ENCODE results near the gene ATP6V1C2. TPM values are rescaled to one million over a fixed set of nuclear protein-coding genes. Genes with fewer than 3 reads are reported as not detected.

ATP6V1C2 gene
- polyA plus RNA-seq, 1 donor from 2014 or later = not detected

GRCh38 chr2:10733980-10734379 is 12.6 kb downstream of the ATP6V1C2 start:
- no peak overlapping the region for H3K4me3 ChIP-seq (ENCODE audit: low read length)
- no peak overlapping the region for H3K4me2 ChIP-seq (ENCODE audit: low read length)
- no peaks in the 10 kb centered on the region for H3K27me3 ChIP-seq (ENCODE audit: insufficient read depth, low read depth, low read length)
- no peaks in the 10 kb centered on the region for H3F3A ChIP-seq (ENCODE audit: insufficient read depth, low read length, poor library complexity, severe bottlenecking)
- no peaks in the 10 kb centered on the region for H3K9me2 ChIP-seq (ENCODE audit: insufficient read depth, low read length)
- no peaks in the 10 kb centered on the region for H3K9me3 ChIP-seq (ENCODE audit: low read length)
- no peak overlapping the region for H2AFZ ChIP-seq (ENCODE audit: low read depth, low read length)
- TF ChIP-seq TAF1 (IDR thresholded peaks at IDR 0.05; ENCODE audit: low read depth) = no peak
- no peak for TF ChIP-seq EZH2 (IDR thresholded peaks at IDR 0.05; ENCODE audit: borderline replicate concordance, insufficient read depth, low read length, poor library complexity, severe bottlenecking)
- TF ChIP-seq, protein P1, sequence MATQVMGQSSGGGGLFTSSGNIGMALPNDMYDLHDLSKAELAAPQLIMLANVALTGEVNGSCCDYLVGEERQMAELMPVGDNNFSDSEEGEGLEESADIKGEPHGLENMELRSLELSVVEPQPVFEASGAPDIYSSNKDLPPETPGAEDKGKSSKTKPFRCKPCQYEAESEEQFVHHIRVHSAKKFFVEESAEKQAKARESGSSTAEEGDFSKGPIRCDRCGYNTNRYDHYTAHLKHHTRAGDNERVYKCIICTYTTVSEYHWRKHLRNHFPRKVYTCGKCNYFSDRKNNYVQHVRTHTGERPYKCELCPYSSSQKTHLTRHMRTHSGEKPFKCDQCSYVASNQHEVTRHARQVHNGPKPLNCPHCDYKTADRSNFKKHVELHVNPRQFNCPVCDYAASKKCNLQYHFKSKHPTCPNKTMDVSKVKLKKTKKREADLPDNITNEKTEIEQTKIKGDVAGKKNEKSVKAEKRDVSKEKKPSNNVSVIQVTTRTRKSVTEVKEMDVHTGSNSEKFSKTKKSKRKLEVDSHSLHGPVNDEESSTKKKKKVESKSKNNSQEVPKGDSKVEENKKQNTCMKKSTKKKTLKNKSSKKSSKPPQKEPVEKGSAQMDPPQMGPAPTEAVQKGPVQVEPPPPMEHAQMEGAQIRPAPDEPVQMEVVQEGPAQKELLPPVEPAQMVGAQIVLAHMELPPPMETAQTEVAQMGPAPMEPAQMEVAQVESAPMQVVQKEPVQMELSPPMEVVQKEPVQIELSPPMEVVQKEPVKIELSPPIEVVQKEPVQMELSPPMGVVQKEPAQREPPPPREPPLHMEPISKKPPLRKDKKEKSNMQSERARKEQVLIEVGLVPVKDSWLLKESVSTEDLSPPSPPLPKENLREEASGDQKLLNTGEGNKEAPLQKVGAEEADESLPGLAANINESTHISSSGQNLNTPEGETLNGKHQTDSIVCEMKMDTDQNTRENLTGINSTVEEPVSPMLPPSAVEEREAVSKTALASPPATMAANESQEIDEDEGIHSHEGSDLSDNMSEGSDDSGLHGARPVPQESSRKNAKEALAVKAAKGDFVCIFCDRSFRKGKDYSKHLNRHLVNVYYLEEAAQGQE (IDR thresholded peaks at IDR 0.05; ENCODE audit: borderline replicate concordance) = no peak
- no peak for TF ChIP-seq EP300 (conservative IDR thresholded peaks at IDR 0.05; ENCODE audit: poor library complexity, severe bottlenecking)
- TF ChIP-seq, protein P2, sequence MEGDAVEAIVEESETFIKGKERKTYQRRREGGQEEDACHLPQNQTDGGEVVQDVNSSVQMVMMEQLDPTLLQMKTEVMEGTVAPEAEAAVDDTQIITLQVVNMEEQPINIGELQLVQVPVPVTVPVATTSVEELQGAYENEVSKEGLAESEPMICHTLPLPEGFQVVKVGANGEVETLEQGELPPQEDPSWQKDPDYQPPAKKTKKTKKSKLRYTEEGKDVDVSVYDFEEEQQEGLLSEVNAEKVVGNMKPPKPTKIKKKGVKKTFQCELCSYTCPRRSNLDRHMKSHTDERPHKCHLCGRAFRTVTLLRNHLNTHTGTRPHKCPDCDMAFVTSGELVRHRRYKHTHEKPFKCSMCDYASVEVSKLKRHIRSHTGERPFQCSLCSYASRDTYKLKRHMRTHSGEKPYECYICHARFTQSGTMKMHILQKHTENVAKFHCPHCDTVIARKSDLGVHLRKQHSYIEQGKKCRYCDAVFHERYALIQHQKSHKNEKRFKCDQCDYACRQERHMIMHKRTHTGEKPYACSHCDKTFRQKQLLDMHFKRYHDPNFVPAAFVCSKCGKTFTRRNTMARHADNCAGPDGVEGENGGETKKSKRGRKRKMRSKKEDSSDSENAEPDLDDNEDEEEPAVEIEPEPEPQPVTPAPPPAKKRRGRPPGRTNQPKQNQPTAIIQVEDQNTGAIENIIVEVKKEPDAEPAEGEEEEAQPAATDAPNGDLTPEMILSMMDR (IDR thresholded peaks at IDR 0.05; ENCODE audit: poor library complexity, severe bottlenecking) = no peak
- no peak for TF ChIP-seq RAD21 (conservative IDR thresholded peaks at IDR 0.05)
- no peak for TF ChIP-seq MXI1 (conservative IDR thresholded peaks at IDR 0.05; ENCODE audit: poor library complexity, severe bottlenecking)
- TF ChIP-seq POLR2AphosphoS5 (IDR thresholded peaks at IDR 0.05) = no peak
- no peak for TF ChIP-seq SMC3 (conservative IDR thresholded peaks at IDR 0.05; ENCODE audit: poor library complexity)
- no peaks in the 10 kb centered on the region for H3K36me3 ChIP-seq (ENCODE audit: insufficient read depth, low read length)
- H3K9ac ChIP-seq (ENCODE audit: low read length) = no peak overlapping the region
- no peak overlapping the region for H3K27ac ChIP-seq (ENCODE audit: low read length)
- no peaks in the 10 kb centered on the region for H4K20me1 ChIP-seq (ENCODE audit: insufficient read depth)
- no peaks in the 10 kb centered on the region for H3K79me2 ChIP-seq (replicated peaks; ENCODE audit: insufficient read depth, low read length)

DNA sequence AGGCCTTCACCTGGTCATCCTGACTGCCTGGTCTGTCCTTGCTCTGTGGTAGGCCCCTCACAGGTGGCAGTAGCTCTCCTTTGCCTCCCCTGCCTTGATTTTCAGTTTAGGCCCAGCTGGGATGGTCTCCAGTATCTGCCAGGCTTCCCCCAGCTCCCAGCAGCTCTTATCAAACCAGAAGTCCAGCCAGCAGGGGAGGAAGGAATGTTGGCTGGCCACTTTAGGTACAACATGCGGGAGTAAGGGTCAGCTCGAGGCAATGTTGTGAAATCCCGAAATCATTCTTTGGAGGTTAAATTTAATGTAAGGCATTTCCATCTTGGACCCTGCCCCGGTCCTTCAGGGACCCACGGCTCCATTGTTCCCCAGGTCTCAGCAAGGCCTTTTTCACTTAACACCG is 16.8 kb downstream of the ATP6V1C2 start:
- Histone ChIP-seq H3K9me2 (ENCODE audit: insufficient read depth, low read length) (no peaks in the 10 kb centered on the region), H3K9ac (ENCODE audit: low read length) (no peak overlapping the region), H3K4me3 (ENCODE audit: low read length) (no peak overlapping the region), H4K20me1 (ENCODE audit: insufficient read depth) (no peaks in the 10 kb centered on the region), H3K36me3 (ENCODE audit: insufficient read depth, low read length) (no peaks in the 10 kb centered on the region), H3K27ac (ENCODE audit: low read length) (no peak overlapping the region), H3F3A (ENCODE audit: insufficient read depth, low read length, poor library complexity, severe bottlenecking) (no peaks in the 10 kb centered on the region), H3K9me3 (ENCODE audit: low read length) (no peaks in the 10 kb centered on the region), H3K79me2 (replicated peaks; ENCODE audit: insufficient read depth, low read length) (no peaks in the 10 kb centered on the region), H3K27me3 (ENCODE audit: insufficient read depth, low read depth, low read length) (no peaks in the 10 kb centered on the region), H3K4me2 (ENCODE audit: low read length) (no peak overlapping the region), H2AFZ (ENCODE audit: low read depth, low read length) (no peak overlapping the region)
- TF ChIP-seq POLR2AphosphoS5 (IDR thresholded peaks at IDR 0.05) (no peak), RAD21 (conservative IDR thresholded peaks at IDR 0.05) (no peak), EZH2 (IDR thresholded peaks at IDR 0.05; ENCODE audit: borderline replicate concordance, insufficient read depth, low read length, poor library complexity, severe bottlenecking) (no peak), SMC3 (conservative IDR thresholded peaks at IDR 0.05; ENCODE audit: poor library complexity) (no peak), EP300 (conservative IDR thresholded peaks at IDR 0.05; ENCODE audit: poor library complexity, severe bottlenecking) (no peak), TAF1 (IDR thresholded peaks at IDR 0.05; ENCODE audit: low read depth) (no peak), MXI1 (conservative IDR thresholded peaks at IDR 0.05; ENCODE audit: poor library complexity, severe bottlenecking) (no peak)
- TF ChIP-seq, protein P2 (IDR thresholded peaks at IDR 0.05; ENCODE audit: poor library complexity, severe bottlenecking) = no peak
- TF ChIP-seq, protein P1 (IDR thresholded peaks at IDR 0.05; ENCODE audit: borderline replicate concordance) = no peak

Measured in neural cell (in vitro differentiated cells).